ENCODE data around the gene TENM4.

The TENM4 gene

DNA sequence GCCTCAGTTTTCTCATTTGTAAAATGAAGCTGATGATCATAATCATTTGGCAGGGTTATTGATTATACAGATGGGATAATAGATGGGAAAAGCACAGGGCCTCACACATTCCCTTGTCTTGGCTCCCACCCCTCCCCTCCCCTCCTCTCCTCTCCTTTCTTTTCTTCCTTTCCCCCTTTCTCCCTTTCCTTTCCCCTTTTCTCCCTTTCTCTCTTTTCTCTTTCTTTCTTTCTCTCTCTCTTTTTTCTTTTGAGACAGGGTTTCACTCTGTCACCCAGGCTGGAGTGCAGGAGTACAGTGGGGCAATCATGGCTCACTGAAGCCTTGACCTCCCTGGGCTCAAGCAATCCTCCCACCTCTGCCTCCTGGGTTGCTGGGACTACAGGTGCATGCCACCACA lies 705.1 kb downstream of the TENM4 start:
- H3K27ac ChIP-seq, result no peak overlapping the region
- H3K4me3 ChIP-seq, result no peak overlapping the region

DNA sequence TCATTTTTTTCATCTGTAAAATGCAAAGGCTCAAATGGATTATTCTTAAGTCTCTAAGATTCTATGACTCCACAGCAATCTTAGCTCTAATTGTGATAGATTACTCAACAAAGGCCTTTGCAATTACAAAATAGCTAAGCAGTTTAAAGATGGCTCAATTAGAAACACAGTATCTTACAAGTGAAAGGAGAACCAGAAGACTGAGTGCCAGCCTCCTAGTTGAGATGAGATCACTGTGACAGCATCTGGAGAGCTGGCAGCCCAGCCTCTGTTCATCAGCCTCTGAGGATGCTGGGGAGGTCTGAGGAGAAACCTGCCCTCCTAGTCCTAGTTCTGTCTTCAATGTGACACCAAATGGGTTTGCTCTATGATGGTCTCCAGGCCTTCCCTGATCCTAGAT lies 707.8 kb downstream of the TENM4 start:
- Histone ChIP-seq H3K27ac (no peak overlapping the region), H3K4me3 (no peak overlapping the region)

DNA sequence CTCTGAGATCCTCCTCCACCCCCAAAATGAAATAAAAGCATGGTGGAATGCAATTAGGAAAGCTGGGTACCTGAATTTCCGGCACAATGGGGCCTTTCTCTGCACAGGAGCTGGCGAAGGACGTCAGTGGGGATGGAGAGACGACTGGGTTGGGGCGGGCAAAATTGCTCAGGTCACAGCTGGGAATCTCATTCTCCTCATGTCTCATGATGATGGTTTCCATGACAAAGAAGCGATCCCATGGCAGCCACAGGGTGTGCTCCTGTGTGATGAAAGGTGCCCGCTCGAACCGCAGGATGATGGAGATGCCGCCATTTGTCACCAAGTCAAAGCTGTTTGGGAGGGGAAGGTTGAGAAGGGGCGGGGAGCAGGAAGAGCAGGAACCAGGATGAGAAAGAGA lies 708.6 kb downstream of the TENM4 start:
- Histone ChIP-seq H3K27ac (no peak overlapping the region), H3K4me3 (no peak overlapping the region)

DNA sequence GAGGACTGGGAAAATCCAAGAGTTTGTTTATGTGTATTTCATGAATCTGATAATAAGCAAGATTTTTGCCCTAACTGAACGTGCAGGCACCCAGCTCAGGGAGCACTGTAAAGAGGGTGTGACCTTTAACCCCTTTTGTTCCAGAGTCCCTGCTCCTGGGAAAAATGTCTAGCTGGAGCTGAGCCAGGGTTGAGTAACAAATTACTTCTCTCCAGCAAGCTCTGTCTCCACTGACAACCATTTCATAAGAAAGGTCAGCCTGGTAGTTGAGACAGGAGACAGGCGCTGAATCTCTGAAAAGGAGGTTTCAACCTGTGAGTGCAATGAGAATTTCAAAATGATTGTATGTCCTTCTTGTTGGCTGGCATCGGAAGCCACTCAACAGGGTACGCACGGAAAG lies 709.8 kb downstream of the TENM4 start:
- no peak overlapping the region for H3K4me3 ChIP-seq

DNA sequence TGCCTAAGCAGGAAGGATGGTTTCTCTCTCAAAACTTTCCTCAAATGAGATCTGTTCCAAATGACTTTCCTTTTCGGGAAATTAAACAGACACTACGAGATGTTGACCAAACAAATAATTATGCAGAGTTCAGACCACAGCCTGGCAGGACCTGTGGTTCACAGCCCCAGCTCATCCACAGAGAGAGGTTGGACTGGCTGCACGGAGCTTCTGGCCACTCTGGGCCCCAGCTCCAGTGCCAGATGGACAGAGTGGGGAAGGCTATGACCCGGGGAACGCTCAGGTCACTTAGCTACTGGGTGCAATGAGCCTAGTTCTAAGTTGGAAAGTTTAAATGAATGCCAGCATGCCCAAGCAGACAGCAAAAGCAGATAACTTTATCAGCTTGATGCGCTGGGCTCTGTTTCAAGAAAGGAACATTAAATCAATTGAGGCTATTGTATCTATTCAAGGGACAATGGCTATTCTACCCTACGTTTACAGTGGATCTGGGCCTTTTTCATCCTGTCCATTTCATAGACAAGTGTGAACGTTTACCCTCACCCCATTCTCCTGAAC lies 710.5 kb downstream of the TENM4 start:
- Histone ChIP-seq H3K27ac (no peak overlapping the region), H3K4me3 (no peak overlapping the region)

More for the DNA sequence above, 709.8 kb downstream of the TENM4 start:
- H3K27ac ChIP-seq, result no peak overlapping the region

DNA sequence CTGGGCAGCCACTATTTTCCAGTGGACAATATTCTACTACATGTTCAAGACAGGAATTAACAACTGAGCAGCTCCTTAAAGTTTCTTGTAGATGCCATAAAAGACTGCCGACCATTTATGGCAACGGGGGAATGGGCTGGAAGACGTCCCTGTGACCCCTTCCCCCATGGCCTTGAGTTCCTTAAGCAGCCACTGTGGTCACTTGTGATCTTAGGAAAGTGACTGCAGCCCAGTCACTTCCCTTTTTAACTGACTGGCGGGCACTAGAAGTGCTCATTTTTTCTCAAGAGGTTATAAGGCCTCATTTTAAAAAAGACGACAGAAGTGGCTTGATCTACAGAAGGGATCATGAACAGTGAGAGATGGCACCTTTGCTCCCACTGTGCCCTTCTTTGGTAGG lies 713.0 kb downstream of the TENM4 start:
- H3K27ac ChIP-seq, result no peak overlapping the region
- no peak overlapping the region for H3K4me3 ChIP-seq

DNA sequence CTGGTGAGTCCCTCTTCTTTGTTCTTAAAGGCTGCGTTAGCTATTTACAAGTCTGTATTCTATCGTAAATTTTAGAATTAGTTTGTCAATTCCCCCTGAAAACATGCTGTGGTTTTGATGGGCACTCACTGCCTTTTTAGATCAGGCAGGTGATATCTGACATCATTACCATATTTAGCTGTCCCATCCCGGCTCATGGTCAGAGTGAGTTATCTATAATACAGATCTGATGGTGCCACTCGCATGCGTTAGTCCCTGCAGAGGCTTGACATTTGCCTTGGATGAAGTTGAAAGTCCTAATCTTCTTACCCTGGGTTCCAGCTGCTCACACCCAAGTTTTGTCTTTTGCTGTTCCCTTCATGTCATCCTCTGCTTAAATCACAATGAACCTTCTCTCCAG lies 715.6 kb downstream of the TENM4 start:
- Histone ChIP-seq H3K4me3 (no peak overlapping the region), H3K27ac (no peak overlapping the region)

DNA sequence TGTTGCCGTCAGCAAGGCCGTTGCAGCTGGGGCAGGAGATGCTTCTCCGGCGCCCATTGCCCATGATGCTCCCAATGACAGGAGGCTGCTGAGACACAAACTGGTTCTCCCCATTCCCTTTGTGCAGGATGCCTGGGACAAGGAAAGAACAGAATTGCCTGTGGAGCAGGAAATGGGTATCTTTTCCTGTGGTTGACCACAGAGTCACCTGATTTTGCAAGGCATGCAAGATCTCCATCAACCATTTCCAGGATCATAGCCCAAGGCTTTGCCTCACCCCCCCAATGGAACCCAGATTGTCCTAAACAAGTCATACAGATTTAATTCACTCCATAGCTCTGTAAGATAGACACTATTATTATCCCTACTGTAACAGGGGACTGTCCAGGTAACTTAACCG lies 718.0 kb downstream of the TENM4 start:
- Histone ChIP-seq H3K27ac (no peak overlapping the region), H3K4me3 (no peak overlapping the region)

DNA sequence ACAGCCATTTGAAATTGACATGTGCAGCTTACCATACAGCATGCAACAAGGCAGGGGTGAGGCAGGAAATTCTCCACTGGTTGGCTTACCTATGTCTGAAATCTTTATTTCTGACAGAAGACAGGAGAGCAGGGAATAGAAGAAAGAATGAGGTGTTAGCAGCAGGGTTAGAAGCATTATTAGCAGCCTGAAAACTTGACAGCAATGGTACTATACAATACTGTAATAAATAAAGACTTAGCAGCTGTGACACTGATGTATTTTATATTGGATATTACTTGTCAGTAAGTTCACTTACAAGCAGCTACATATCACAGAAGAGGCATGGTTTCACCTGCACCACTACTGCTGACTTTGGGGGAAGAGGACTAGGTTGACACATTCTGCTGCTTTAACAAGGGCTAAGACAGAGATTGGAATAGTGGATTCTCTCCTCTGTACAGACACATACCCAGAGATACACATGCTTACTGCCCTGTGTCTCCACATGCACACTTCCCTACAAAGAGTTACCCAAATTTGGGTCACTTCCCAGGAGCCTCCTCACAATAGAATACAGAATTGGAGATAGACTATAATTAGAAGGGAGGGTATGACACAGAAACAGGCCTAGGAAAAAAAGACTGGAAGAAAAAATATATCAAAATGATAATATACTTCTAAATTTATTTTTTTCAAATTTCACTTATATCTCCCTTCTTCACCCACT lies 720.4 kb downstream of the TENM4 start:
- H3K4me3 ChIP-seq, result no peak overlapping the region

DNA sequence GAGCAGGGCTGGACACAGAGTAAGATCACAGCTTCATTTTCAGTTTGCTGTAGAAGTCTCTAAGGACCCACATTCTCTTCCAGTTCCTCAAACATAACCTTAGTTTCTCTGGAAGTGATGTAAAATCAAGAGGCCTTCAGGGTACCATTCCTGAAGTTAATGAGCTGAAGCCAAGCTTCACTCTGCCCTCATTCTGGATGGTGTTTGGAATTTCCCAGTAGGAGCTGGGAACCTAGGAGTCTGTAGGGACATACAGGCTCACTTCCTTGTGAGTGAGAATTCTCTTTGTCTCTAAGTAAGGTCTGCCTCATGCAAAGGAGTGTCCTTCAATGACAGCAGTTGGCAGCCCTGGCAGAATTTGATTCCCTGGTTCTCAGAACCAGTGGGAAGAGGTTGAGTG lies 723.8 kb downstream of the TENM4 start:
- H3K4me3 ChIP-seq, result no peak overlapping the region
- no peak overlapping the region for H3K27ac ChIP-seq

More for the DNA sequence above, 720.4 kb downstream of the TENM4 start:
- no peak overlapping the region for H3K27ac ChIP-seq

DNA sequence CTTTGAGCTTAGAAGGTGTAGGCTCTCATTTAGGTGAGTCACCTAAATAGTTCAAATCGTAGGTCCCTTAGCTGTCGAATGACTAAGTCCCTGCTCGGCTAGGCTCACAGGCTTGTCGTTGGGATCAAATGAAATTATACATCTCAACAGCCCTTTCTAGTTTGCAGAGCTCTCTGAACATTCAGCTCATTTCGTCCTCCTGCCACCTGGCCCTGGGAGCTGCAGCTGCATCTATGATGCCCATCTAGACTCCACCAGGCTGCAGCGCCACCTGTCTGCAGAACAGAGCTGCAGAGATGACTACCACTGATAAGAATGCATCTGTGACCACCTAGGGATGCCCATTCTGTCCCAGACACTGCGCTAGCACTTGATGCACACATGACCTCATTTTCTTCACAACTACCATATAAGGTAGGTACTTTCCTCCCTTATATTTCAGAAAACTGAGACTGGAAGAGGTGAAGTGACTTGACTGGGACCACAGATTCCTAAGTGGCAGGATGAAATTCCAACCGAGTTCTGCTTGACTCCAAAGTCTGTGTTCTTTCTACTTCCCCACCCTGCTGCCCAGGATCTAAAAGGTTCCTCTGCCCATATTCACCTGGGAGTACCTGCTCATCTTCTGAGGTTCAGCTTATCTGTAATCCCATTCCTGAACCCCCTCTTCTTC lies 725.1 kb downstream of the TENM4 start:
- H3K4me3 ChIP-seq, result no peak overlapping the region

DNA sequence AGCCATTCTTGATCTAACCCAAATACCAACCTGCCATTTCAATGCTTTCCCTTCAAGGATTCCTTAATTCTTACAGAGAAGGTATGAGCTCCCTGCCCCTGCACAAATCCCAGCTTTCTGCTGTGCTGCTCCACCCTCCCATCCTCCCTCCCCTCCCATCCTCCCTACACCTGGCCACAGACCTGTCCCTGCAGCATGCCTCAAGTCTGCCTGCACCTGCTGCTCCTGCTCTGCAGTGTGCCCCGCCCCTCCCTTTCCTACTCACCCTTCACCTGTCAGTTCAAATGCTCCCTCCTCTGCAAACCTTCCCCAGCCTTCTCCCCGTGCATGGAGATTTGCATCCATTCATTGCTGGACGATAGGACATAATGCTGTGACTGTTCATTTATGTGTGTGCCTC lies 726.3 kb downstream of the TENM4 start:
- no peak overlapping the region for H3K27ac ChIP-seq
- H3K4me3 ChIP-seq, result no peak overlapping the region

More for the DNA sequence above, 725.1 kb downstream of the TENM4 start:
- no peak overlapping the region for H3K27ac ChIP-seq

DNA sequence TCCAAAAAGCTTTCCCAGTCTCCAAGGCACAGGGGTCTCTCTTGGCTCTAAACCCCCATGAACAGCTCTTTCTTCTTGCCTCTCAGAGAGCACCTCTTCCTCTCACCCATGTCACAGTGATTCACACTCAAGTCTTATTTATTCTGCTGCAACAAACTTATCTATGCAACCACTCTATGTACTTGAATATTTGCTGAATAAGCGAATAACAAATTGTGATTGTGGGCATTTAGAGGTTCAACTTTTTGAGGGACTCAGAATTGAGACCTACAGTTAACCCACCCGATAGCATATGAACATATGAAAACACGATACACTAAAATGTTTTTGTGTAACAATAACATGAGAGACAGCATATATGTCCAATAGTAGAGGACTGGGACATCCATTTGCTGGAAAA lies 729.1 kb downstream of the TENM4 start:
- no peak overlapping the region for H3K4me3 ChIP-seq
- no peak overlapping the region for H3K27ac ChIP-seq

DNA sequence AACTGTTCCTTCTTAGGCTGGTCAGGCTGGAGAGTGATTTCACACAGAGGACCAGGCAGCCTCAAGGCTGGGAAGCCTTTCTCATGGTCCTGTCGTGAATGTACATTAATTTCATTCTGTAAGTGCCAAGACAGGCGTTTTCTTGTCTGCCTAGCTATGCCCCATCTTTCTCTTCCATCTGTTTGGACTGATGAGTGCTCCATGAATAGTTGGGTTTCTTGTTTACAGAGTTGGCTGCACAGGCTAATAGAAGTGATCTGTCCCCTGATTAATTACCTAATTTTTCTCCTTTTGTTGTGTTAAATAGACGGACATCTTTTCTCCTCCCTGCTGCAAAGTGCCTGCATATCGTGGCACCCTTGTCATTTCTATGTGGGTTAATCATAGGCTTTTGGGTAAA lies 730.4 kb downstream of the TENM4 start:
- H3K4me3 ChIP-seq, result no peak overlapping the region
- no peak overlapping the region for H3K27ac ChIP-seq

DNA sequence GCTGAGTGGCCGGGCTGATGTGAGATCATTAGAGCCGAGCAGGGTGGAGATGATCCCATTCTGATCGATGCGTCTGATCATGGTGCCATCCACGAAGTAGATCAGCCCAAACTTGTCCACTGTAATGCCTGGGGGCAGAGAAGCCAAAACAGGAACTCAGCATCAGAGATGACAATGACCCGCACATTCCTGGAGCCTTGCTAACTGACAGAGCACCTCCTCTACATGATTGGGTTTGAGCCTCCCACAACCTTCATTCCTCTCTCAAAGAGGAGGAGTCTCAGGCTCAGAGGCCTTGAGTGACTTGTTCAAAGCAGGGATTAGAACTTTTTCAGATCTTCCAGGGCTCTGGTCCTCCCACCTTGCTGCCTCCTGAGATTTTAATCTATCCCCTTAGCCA lies 732.4 kb downstream of the TENM4 start:
- no peak overlapping the region for H3K4me3 ChIP-seq
- no peak overlapping the region for H3K27ac ChIP-seq

DNA sequence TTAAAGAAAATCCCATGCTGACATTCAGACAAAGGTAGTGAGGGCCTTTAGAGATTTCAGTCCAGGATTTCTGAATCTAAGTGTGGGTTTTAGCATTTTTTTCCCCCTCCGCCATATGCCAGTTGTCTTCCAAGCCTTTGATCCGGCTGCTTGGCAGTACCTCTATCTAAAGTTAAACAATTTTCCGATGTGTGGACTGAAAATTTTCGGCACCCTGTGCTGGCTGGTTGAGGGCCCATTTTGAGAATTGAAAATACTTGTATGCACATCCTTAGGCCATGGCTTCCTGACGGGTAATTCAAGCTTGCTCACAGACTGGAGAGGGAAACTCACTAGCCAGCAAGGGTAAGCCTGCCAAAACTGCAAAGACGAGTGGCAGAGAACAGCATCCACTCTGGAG lies 734.3 kb downstream of the TENM4 start:
- no peak overlapping the region for H3K27ac ChIP-seq
- no peak overlapping the region for H3K4me3 ChIP-seq

DNA sequence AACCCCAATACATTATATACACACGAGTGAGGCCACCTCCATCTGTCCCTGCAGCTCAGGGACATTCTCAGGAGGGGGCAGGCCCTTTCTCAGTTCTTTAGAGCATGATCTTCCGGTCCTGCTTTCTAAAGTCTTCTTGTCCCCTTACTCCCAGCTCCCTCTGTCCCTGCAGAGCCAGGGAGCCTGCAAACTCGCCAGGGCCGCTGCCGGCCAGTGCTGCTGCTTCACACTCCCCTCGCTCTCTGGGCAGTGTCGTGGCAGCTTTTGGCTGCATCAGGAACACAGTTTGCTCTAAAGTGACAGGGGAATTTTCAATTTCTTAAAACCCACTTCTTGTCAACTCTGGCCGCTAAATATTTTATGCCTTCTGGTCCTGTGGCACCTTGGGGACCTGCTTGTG lies 736.0 kb downstream of the TENM4 start:
- Histone ChIP-seq H3K27ac (no peak overlapping the region), H3K4me3 (no peak overlapping the region)

DNA sequence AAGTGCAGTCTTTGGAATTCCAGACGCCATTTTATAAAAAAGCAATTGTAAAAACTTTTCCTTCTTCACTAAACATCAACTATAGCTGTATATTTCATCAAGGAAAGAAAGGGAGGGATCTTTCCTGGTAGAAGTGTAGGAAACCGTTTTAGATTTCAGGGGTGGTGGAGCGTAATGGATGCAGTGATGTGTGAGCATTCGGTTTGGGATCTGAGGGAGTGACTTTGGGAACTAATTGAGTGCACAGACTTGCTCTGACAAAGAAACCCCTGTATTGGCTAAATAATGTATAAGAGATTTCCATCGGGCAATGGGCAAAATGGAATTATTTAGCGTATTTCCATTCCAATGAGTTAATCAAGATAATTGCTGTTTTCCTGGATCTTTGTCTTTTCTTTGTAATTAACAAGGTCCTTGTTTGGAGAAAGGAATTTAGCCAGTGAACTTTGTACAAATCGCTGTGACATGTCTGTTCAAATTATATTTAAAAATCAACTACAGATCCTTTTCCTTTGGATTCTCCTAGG lies 741.2 kb downstream of the TENM4 start:
- Histone ChIP-seq H3K27ac (no peak overlapping the region), H3K4me3 (no peak overlapping the region)

DNA sequence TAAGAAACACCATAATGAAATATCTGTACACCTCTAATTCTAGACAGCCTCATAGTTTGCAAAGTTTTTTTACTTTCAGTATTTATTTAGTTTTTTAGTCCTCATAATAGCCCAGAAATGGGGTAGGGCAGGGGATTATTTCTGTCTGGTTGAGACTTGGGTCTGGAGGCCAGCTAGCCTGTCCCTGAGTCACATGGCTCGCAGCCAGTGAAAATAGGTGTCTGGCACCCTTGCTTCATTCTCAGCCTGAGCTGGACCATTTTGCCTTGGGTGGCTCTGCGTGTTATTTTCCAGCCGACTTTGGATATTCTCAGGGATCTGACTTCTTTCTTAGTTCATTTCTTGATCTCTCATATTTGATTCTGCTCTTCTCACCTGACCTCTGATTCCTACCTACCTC lies 742.2 kb downstream of the TENM4 start:
- no peak overlapping the region for H3K27ac ChIP-seq
- no peak overlapping the region for H3K4me3 ChIP-seq

DNA sequence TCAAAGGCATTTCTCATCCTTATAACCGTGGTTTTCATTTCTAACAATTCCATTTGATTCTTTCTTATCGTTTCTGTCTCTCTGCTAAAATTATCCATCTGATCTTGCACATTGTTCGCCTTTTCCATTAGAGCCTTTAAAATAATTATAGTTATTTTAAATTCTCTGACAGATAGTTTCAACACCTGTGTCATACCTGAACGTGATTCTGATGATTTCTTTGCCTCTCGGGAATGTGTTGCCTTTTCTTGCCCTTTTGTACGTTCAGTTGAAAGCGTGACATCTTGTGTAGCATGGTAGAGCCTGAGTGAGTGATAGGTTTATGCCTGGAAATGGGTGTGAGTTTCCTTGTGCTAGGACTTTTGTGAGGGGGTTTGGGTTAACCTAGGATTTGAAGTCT lies 744.7 kb downstream of the TENM4 start:
- Histone ChIP-seq H3K27ac (no peak overlapping the region), H3K4me3 (no peak overlapping the region)

DNA sequence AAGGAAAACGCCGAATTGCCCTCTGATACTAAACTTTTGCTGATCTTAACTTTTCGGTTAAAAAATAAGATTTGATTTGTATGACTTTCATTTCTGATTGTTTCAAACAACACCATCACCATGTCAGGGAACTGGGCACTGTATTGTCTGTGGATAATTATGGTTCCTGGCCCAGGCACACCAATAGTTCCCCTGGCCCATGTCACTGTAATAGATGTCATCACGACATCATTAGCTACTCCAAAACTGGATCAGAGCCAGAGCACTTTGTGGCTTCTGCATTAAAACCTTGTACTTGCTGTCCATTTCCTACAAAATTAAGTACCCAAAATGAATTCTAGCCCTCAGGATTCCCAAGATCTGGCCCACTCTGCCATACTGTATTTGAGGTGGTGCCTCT lies 746.7 kb downstream of the TENM4 start:
- Histone ChIP-seq H3K27ac (no peak overlapping the region), H3K4me3 (no peak overlapping the region)

All from skin epidermis (tissue), 12 donors.